K562 (cell line): ENCODE measurements around the gene SPATA6. TPM values are rescaled to one million over a fixed set of nuclear protein-coding genes. Genes with fewer than 3 reads are reported as not detected.

Experiments
- ATAC-seq: fragments of 200-7000 bp; cut with Tn5 transposase; 3 replicates; pipeline ENCODE4 v1.9.1; 2020; ENCODE audit warnings: moderate library complexity
- BruUV-seq: library from RNA; stranded (reverse); fragments of 400-500 nt; replicated peaks from 2 replicates; lab custom pipeline; 2021; lab: Mats Ljungman, UMichigan
- CTCF ChIA-PET: fragments of 300-600 bp; formaldehyde crosslinking; extraction: SDS; loops from one replicate; lab custom pipeline; 2021; ENCODE audit warnings: low intra/inter-chr PET ratio; lab: Yijun Ruan, JAX
- POLR2A ChIA-PET: fragments of 300-600, 350-650 bp; sonication (Branson Sonifier 250); formaldehyde crosslinking; extraction: SDS; loops from one replicate; lab custom pipeline; 2021; ENCODE audit warnings: antibody characterized with exemption, inconsistent platforms; lab: Yijun Ruan, JAX
- DNase-seq, 4 experiments: peaks; one replicate each; pipeline versions ENCODE4 v3.0.0 to v3.0.0-alpha.2; 2011 to 2018; ENCODE audit warnings: low spot score in 3 of 4, mixed read lengths in 3 of 4; ENCODE audit errors: extremely low read depth in 1 of 4
- FAIRE-seq: peaks from 2 replicates; lab custom pipeline; 2011; peaks lifted over from hg19 to GRCh38; lab: Jason Lieb, UNC
- H2AFZ ChIP-seq: 2 replicates; pipeline ENCODE4 v1.6.0; 2011; ENCODE audit warnings: low read depth, low read length, control low read depth, inconsistent platforms
- H3K27ac ChIP-seq: fragments of 200-600 bp; 3 replicates; pipeline ENCODE4 v1.8.0; 2011; ENCODE audit warnings: low read depth, mild to moderate bottlenecking, control low read depth, inconsistent platforms, low read length, moderate library complexity, mixed read lengths; ENCODE audit errors: extremely low read depth
- H3K27me3 ChIP-seq, 2 experiments: fragments of 300-600 bp in 1 of 2; 2 replicates in 1 of 2; 3 replicates in 1 of 2; pipeline versions ENCODE4 v1.6.0 to v1.8.0; 2011; ENCODE audit warnings: inconsistent platforms in 2 of 2, low read length in 2 of 2, mild to moderate bottlenecking in 1 of 2, mixed read lengths in 1 of 2, moderate library complexity in 1 of 2; ENCODE audit not compliant: control insufficient read depth in 2 of 2, insufficient read depth in 2 of 2
- H3K36me3 ChIP-seq: fragments of 300-600 bp; 3 replicates; pipeline ENCODE4 v1.8.0; 2011; ENCODE audit warnings: mild to moderate bottlenecking, low read length, inconsistent platforms; ENCODE audit not compliant: control insufficient read depth, insufficient read depth
- H3K4me1 ChIP-seq, 2 experiments: fragments of 200-600 bp in 1 of 2; replicated peaks in 1 of 2; 2 replicates in 1 of 2; 3 replicates in 1 of 2; pipeline versions ENCODE4 v1.5.1 to v1.8.0; 2011; ENCODE audit warnings: inconsistent platforms in 2 of 2, low read length in 2 of 2, mild to moderate bottlenecking in 1 of 2, mixed read lengths in 1 of 2, moderate library complexity in 1 of 2; ENCODE audit not compliant: control insufficient read depth in 2 of 2, insufficient read depth in 2 of 2
- H3K4me2 ChIP-seq: 2 replicates; pipeline ENCODE4 v1.6.1; 2011; ENCODE audit warnings: low read length, control low read depth, inconsistent platforms, mixed read lengths; ENCODE audit not compliant: insufficient read depth
- H3K4me3 ChIP-seq: fragments of 200-600 bp; sonication (generic), shearing (Covaris generic); 2 replicates; pipeline ENCODE4 v1.5.1; 2016; ENCODE audit warnings: control low read depth, inconsistent platforms
- H3K79me2 ChIP-seq: fragments of 200-600 bp; 3 replicates; pipeline ENCODE4 v1.8.0; 2011; ENCODE audit warnings: low read length, inconsistent platforms; ENCODE audit not compliant: control insufficient read depth, insufficient read depth
- H3K9ac ChIP-seq, 2 experiments: 2 replicates each; pipeline versions ENCODE4 v1.6.0 to v1.6.1; 2011; ENCODE audit warnings: low read depth in 2 of 2, low read length in 2 of 2, control low read depth in 1 of 2, inconsistent platforms in 1 of 2, mild to moderate bottlenecking in 1 of 2, mixed read lengths in 1 of 2; ENCODE audit not compliant: insufficient read depth in 1 of 2
- H3K9me1 ChIP-seq: one replicate; pipeline ENCODE4 v1.6.0; 2011; ENCODE audit warnings: inconsistent platforms, mild to moderate bottlenecking, low read length, moderate library complexity; ENCODE audit not compliant: control insufficient read depth, insufficient read depth
- H3K9me3 ChIP-seq: replicated peaks from 2 replicates; pipeline ENCODE4 v1.5.1; 2011; ENCODE audit warnings: low read depth, low read length, inconsistent platforms; ENCODE audit not compliant: control insufficient read depth, insufficient read depth
- H4K20me1 ChIP-seq: replicated peaks from 2 replicates; pipeline ENCODE4 v1.6.1; 2011; ENCODE audit warnings: low read length, inconsistent platforms, mixed read lengths; ENCODE audit not compliant: control insufficient read depth, insufficient read depth
- IFI16 ChIP-seq: fragments of 250-450 bp; sonication (Bioruptor Pico); IDR thresholded peaks from 2 replicates; pipeline ENCODE4 v2.1.2; 2022; ENCODE audit warnings: mild to moderate bottlenecking, inconsistent platforms
- L3MBTL2 ChIP-seq: fragments of 450-650 bp; IDR thresholded peaks from 2 replicates; pipeline ENCODE4 v1.6.1; 2016; ENCODE audit warnings: mild to moderate bottlenecking, moderate library complexity
- MTF1 ChIP-seq: fragments of 250-450 bp; sonication (Bioruptor Pico); IDR thresholded peaks from 2 replicates; pipeline ENCODE4 v1.9.0; 2021; ENCODE audit warnings: moderate library complexity, mild to moderate bottlenecking, inconsistent platforms, borderline replicate concordance
- NCOA6 ChIP-seq: fragments of 450-650 bp; IDR thresholded peaks from 2 replicates; pipeline ENCODE4 v1.6.1; 2017; ENCODE audit warnings: mild to moderate bottlenecking
- PURB ChIP-seq: sonication (generic); formaldehyde crosslinking; IDR thresholded peaks from 2 replicates; pipeline ENCODE4 v1.9.0; 2021; ENCODE audit warnings: low read depth, mild to moderate bottlenecking, missing genetic modification reagents
- RAD21 ChIP-seq, 2 experiments: fragments of 250-450 bp in 1 of 2; fragments of 450-650 bp in 1 of 2; sonication (Bioruptor Pico) in 1 of 2; formaldehyde crosslinking in 1 of 2; IDR thresholded peaks in 1 of 2; conservative IDR thresholded peaks in 1 of 2; 2 replicates each; pipeline versions ENCODE4 v1.4.0 to v1.8.0; 2020 to 2022; ENCODE audit warnings: mild to moderate bottlenecking in 2 of 2, moderate library complexity in 1 of 2
- TEAD4 ChIP-seq, 2 experiments: sonication (generic) in 1 of 2; formaldehyde crosslinking in 1 of 2; IDR thresholded peaks; 2 replicates each; pipeline versions ENCODE4 v1.6.1 to v1.8.0; 2012 to 2022; ENCODE audit warnings: borderline replicate concordance in 1 of 2, inconsistent platforms in 1 of 2, low read length in 1 of 2, mild to moderate bottlenecking in 1 of 2, missing genetic modification reagents in 1 of 2
- ZNF507 ChIP-seq: conservative IDR thresholded peaks from 2 replicates; pipeline ENCODE4 v1.6.1; 2017; ENCODE audit warnings: missing genetic modification characterization, missing compliant biosample characterization
- WGBS: fragments of 100-300 bp; shearing (Covaris generic); methylation state at CpG from one replicate; pipeline ENCODE4 v1.1.6; 2016; ENCODE audit warnings: low coverage, mixed read lengths; ENCODE audit not compliant: insufficient coverage; ENCODE audit errors: missing lambda C conversion rate; 5-methylcytosine and 5-hydroxymethylcytosine counted together
- in situ Hi-C: fragments of 300-500 bp; cut with MboI; formaldehyde crosslinking; loops from 4 replicates; pipeline ENCODE4 v1.15.0; 2018; ENCODE audit warnings: inconsistent platforms, mixed read lengths
- intact Hi-C: fragments of 100-400 bp; cut with micrococcal nuclease; formaldehyde crosslinking; loops from 2 replicates; pipeline ENCODE4 v1.14.2; 2022
- polyA plus RNA-seq, 8 experiments: library from polyadenylated mRNA; depleted of rRNA in 4 of 8; stranded (reverse) in 5 of 8; unstranded in 3 of 8; fragments of >200 nt; fragmentation: Nextera tagmentation in 2 of 8; fragmentation: Illumina TruSeq in 1 of 8; extraction: Ambion mirVana in 2 of 8; extraction: Trizol in 1 of 8; gene quantifications; 2 replicates each; pipeline versions ENCODE4 v1.2.1 to v1.2.3, GENCODE V29; 2011 to 2014; ENCODE audit warnings: inconsistent platforms in 1 of 8, missing spikeins in 1 of 8
- total RNA-seq, 7 experiments: library from RNA; depleted of rRNA in 6 of 7; stranded (reverse); fragments of >200 nt in 6 of 7; fragmentation: Illumina TruSeq in 2 of 7; extraction: Trizol in 2 of 7; gene quantifications; 2 replicates each; pipeline versions ENCODE4 v1.2.1 to v1.2.3, GENCODE V29; 2011 to 2021; ENCODE audit warnings: low replicate concordance in 1 of 7
- TF ChIP-seq, protein P1 (sequence below), 3 experiments: IDR thresholded peaks in 2 of 3; conservative IDR thresholded peaks in 1 of 3; 2 replicates each; pipeline ENCODE4 v1.5.1; 2011 to 2012; ENCODE audit warnings: low read length in 3 of 3, mild to moderate bottlenecking in 3 of 3, control low read depth in 2 of 3, improper control_type of control experiment in 1 of 3, inconsistent platforms in 1 of 3, low read depth in 1 of 3, mixed read lengths in 1 of 3, moderate library complexity in 1 of 3; ENCODE audit not compliant: insufficient read depth in 2 of 3
- TF ChIP-seq, protein P2 (sequence below), 2 experiments: fragments of 450-650 bp; formaldehyde crosslinking in 1 of 2; IDR thresholded peaks; 2 replicates each; pipeline versions ENCODE4 v1.4.0 to v1.6.1; 2014 to 2020; ENCODE audit warnings: mild to moderate bottlenecking in 2 of 2, borderline replicate concordance in 1 of 2, low read depth in 1 of 2

Gene SPATA6
- total and polyA plus RNA-seq, 9 of the 15 experiments (the other 6 are each of a cell fraction or from before 2014, with no cell fraction given): 0.01 to 0.91 (median 0.18) TPM

DNA sequence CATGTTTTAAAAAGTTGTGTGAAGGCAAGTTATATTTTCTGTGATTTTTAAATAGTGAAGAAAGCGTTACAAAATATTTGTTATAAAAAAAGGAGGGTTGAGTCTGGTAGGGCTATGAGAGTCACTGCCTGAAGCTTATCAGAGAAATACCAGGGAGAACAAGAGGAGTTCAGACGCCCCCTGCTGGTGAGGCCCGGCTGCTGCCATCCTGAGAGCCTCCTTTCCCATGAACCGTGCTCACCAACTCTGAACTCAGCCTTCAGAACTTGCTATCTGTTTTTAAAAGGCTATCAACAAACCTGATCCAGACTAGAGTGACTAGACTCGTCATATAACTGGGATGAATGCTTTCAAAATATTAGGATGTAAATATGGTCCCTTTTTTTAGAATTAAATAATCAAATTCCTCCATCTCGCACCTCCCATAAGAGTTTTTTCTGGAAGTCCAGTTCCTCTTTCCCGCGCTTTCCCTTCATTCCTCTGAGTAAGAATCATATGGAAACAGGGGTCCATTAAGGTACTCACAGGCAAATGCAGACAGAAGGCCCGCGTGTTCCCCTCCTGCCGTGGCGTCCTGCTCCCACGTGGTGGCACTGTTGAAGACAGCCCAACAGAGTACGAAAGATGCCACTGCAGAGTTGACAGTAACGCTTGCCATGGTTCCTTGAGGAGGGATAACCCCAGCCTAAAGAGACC lies 26.2 kb upstream of the SPATA6 start:
- BruUV-seq: no TSS peak
- H4K20me1 ChIP-seq: no peaks in the 10 kb centered on the region
- no peak overlapping the region for H3K9ac ChIP-seq
- ChIA-PET CTCF (interaction anchor here (0.7 to 2.4 kb wide), 2 partner anchors 295 to 388 kb away, joined by 3 to 11 read pairs; no protein-coding TSS in a partner anchor), POLR2A (interaction anchor here (0.6 kb wide), 1 partner anchor 500 kb away, joined by 3 read pairs; no protein-coding TSS in a partner anchor)
- H3K27ac ChIP-seq: no peak overlapping the region
- no peaks in the 10 kb centered on the region for H3K36me3 ChIP-seq
- no peaks in the 10 kb centered on the region for H3K79me2 ChIP-seq
- no peak overlapping the region for H3K4me3 ChIP-seq
- 0 out of 2 replicates have a peak overlapping the region, but pooled peaks have one; percentile 2 for H2AFZ ChIP-seq
- intact Hi-C loops (loop anchor here (5.0 to 10.0 kb wide), 3 partner anchors 251 to 391 kb away; no protein-coding TSS in a partner anchor), in situ Hi-C loops (no loop called here)
- WGBS: 6% methylated on average over 15 of the region's 15 CpGs
- peak; percentile 76 to 86 (median 83) for DNase-seq
- peak; percentile 98 for ATAC-seq
- FAIRE-seq: peak; percentile 81
- H3K9me3 ChIP-seq: no peaks in the 10 kb centered on the region
- H3K4me1 ChIP-seq: no peaks in the 10 kb centered on the region
- no peak overlapping the region for H3K4me2 ChIP-seq
- no peaks in the 10 kb centered on the region for H3K9me1 ChIP-seq
- H3K27me3 ChIP-seq: no peaks in the 10 kb centered on the region
- TF ChIP-seq, protein P1, sequence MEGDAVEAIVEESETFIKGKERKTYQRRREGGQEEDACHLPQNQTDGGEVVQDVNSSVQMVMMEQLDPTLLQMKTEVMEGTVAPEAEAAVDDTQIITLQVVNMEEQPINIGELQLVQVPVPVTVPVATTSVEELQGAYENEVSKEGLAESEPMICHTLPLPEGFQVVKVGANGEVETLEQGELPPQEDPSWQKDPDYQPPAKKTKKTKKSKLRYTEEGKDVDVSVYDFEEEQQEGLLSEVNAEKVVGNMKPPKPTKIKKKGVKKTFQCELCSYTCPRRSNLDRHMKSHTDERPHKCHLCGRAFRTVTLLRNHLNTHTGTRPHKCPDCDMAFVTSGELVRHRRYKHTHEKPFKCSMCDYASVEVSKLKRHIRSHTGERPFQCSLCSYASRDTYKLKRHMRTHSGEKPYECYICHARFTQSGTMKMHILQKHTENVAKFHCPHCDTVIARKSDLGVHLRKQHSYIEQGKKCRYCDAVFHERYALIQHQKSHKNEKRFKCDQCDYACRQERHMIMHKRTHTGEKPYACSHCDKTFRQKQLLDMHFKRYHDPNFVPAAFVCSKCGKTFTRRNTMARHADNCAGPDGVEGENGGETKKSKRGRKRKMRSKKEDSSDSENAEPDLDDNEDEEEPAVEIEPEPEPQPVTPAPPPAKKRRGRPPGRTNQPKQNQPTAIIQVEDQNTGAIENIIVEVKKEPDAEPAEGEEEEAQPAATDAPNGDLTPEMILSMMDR (IDR thresholded peaks at IDR 0.05 in 2 of 3, conservative IDR thresholded peaks at IDR 0.05 in 1 of 3; ENCODE audit: insufficient read depth in 2 of 3, low read depth in 1 of 3, low read length in 3 of 3): peak; percentile 81 to 90 (median 85)
- TF ChIP-seq IFI16 (CRISPR knock-in tag): no peak
- TF ChIP-seq L3MBTL2: 0 out of 2 replicates have a peak, but pooled peaks have one; percentile 14
- TF ChIP-seq, protein P2, sequence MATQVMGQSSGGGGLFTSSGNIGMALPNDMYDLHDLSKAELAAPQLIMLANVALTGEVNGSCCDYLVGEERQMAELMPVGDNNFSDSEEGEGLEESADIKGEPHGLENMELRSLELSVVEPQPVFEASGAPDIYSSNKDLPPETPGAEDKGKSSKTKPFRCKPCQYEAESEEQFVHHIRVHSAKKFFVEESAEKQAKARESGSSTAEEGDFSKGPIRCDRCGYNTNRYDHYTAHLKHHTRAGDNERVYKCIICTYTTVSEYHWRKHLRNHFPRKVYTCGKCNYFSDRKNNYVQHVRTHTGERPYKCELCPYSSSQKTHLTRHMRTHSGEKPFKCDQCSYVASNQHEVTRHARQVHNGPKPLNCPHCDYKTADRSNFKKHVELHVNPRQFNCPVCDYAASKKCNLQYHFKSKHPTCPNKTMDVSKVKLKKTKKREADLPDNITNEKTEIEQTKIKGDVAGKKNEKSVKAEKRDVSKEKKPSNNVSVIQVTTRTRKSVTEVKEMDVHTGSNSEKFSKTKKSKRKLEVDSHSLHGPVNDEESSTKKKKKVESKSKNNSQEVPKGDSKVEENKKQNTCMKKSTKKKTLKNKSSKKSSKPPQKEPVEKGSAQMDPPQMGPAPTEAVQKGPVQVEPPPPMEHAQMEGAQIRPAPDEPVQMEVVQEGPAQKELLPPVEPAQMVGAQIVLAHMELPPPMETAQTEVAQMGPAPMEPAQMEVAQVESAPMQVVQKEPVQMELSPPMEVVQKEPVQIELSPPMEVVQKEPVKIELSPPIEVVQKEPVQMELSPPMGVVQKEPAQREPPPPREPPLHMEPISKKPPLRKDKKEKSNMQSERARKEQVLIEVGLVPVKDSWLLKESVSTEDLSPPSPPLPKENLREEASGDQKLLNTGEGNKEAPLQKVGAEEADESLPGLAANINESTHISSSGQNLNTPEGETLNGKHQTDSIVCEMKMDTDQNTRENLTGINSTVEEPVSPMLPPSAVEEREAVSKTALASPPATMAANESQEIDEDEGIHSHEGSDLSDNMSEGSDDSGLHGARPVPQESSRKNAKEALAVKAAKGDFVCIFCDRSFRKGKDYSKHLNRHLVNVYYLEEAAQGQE (IDR thresholded peaks at IDR 0.05; ENCODE audit: borderline replicate concordance): peak; percentile 35; the same call in 1 of the 2 replicates
- TF ChIP-seq, protein P2 (CRISPR knock-in tag; IDR thresholded peaks at IDR 0.05; ENCODE audit: low read depth): no peak
- peak; percentile 46 to 56 for TF ChIP-seq RAD21 (CRISPR knock-in tag; conservative IDR thresholded peaks at IDR 0.05 in 1 of 2, IDR thresholded peaks at IDR 0.05 in 1 of 2)
- TF ChIP-seq MTF1 (CRISPR knock-in tag): no peak
- TF ChIP-seq TEAD4 (IDR thresholded peaks at IDR 0.05; ENCODE audit: low read length): peak; percentile 54
- no peak for TF ChIP-seq TEAD4 (CRISPR knock-in tag; IDR thresholded peaks at IDR 0.05; ENCODE audit: borderline replicate concordance)
- TF ChIP-seq NCOA6: no peak
- TF ChIP-seq ZNF507 (tag): no peak
- TF ChIP-seq PURB (CRISPR knock-in tag): no peak
